Duodenal mucosa (tissue), 2 donors: ENCODE measurements around the gene PCSK6.

Experiments
- H3K27ac ChIP-seq: one replicate; pipeline ENCODE4 v1.7.0; 2013; ENCODE audit warnings: low read depth, low read length
- H3K27me3 ChIP-seq, 2 donors: one replicate each; pipeline ENCODE4 v1.7.0; 2013; ENCODE audit warnings: low read length in 2 of 2, control low read depth in 1 of 2; ENCODE audit not compliant: insufficient read depth in 2 of 2, control insufficient read depth in 1 of 2
- H3K36me3 ChIP-seq, 2 donors: one replicate each; pipeline ENCODE4 v1.7.0; 2013; ENCODE audit warnings: low read length in 2 of 2, control low read depth in 1 of 2; ENCODE audit not compliant: insufficient read depth in 2 of 2, control insufficient read depth in 1 of 2
- H3K4me1 ChIP-seq, 2 donors: one replicate each; pipeline ENCODE4 v1.7.0; 2013; ENCODE audit warnings: low read length in 2 of 2, control low read depth in 1 of 2; ENCODE audit not compliant: insufficient read depth in 2 of 2, control insufficient read depth in 1 of 2
- H3K4me3 ChIP-seq, 2 donors: one replicate each; pipeline ENCODE4 v1.7.0; 2013; ENCODE audit warnings: low read length in 2 of 2, low read depth in 1 of 2
- H3K9ac ChIP-seq, 2 donors: one replicate each; pipeline ENCODE4 v1.7.0; 2013; ENCODE audit warnings: low read length in 2 of 2, low read depth in 1 of 2
- H3K9me3 ChIP-seq, 2 donors: one replicate each; pipeline ENCODE4 v1.7.0; 2013; ENCODE audit warnings: low read length in 2 of 2, control low read depth in 1 of 2; ENCODE audit not compliant: control insufficient read depth in 1 of 2

Gene PCSK6

GRCh38 chr15:101391431-101391830, 98.1 kb downstream of the PCSK6 start:
- no peak overlapping the region for H3K27ac ChIP-seq
- no peaks in the 10 kb centered on the region for H3K9me3 ChIP-seq
- no peaks in the 10 kb centered on the region for H3K27me3 ChIP-seq
- no peak overlapping the region for H3K9ac ChIP-seq
- H3K4me1 ChIP-seq: no peaks in the 10 kb centered on the region
- H3K4me3 ChIP-seq: no peak overlapping the region
- H3K36me3 ChIP-seq: no peaks in the 10 kb centered on the region

- no peaks in the 10 kb centered on the region for H3K27me3 ChIP-seq
- H3K27ac ChIP-seq: no peak overlapping the region
- H3K36me3 ChIP-seq: no peaks in the 10 kb centered on the region
- H3K4me3 ChIP-seq: no peak overlapping the region
- H3K9me3 ChIP-seq: no peaks in the 10 kb centered on the region
- no peak overlapping the region for H3K9ac ChIP-seq
- H3K4me1 ChIP-seq: no peaks in the 10 kb centered on the region
Measured at GRCh38 chr15:101390462-101390861, 99.0 kb downstream of the PCSK6 start.

- no peaks in the 10 kb centered on the region for H3K4me1 ChIP-seq
- no peaks in the 10 kb centered on the region for H3K9me3 ChIP-seq
- H3K4me3 ChIP-seq: no peak overlapping the region
- no peaks in the 10 kb centered on the region for H3K27me3 ChIP-seq
- H3K9ac ChIP-seq: no peak overlapping the region
- no peak overlapping the region for H3K27ac ChIP-seq
- H3K36me3 ChIP-seq: no peaks in the 10 kb centered on the region
Measured at GRCh38 chr15:101390060-101390459, 99.4 kb downstream of the PCSK6 start.

- no peaks in the 10 kb centered on the region for H3K9me3 ChIP-seq
- H3K27me3 ChIP-seq: no peaks in the 10 kb centered on the region
- no peak overlapping the region for H3K27ac ChIP-seq
- H3K9ac ChIP-seq: no peak overlapping the region
- H3K36me3 ChIP-seq: no peaks in the 10 kb centered on the region
- no peaks in the 10 kb centered on the region for H3K4me1 ChIP-seq
- H3K4me3 ChIP-seq: no peak overlapping the region
Measured at GRCh38 chr15:101389362-101389761, 100.1 kb downstream of the PCSK6 start.

GRCh38 chr15:101388046-101388445, 101.5 kb downstream of the PCSK6 start:
- Histone ChIP-seq H3K36me3 (no peaks in the 10 kb centered on the region), H3K9me3 (no peaks in the 10 kb centered on the region), H3K4me1 (no peaks in the 10 kb centered on the region), H3K27me3 (no peaks in the 10 kb centered on the region), H3K4me3 (no peak overlapping the region), H3K9ac (no peak overlapping the region), H3K27ac (no peak overlapping the region)

GRCh38 chr15:101387574-101387973, 101.9 kb downstream of the PCSK6 start:
- Histone ChIP-seq H3K4me1 (no peaks in the 10 kb centered on the region), H3K27ac (no peak overlapping the region), H3K4me3 (no peak overlapping the region), H3K27me3 (no peaks in the 10 kb centered on the region), H3K36me3 (no peaks in the 10 kb centered on the region), H3K9me3 (no peaks in the 10 kb centered on the region), H3K9ac (no peak overlapping the region)

GRCh38 chr15:101386967-101387366, 102.5 kb downstream of the PCSK6 start:
- no peak overlapping the region for H3K27ac ChIP-seq
- H3K4me3 ChIP-seq: no peak overlapping the region
- no peaks in the 10 kb centered on the region for H3K9me3 ChIP-seq
- H3K27me3 ChIP-seq: no peaks in the 10 kb centered on the region
- no peaks in the 10 kb centered on the region for H3K4me1 ChIP-seq
- no peak overlapping the region for H3K9ac ChIP-seq
- no peaks in the 10 kb centered on the region for H3K36me3 ChIP-seq

GRCh38 chr15:101386006-101386405, 103.5 kb downstream of the PCSK6 start:
- H3K4me1 ChIP-seq: no peaks in the 10 kb centered on the region
- no peak overlapping the region for H3K4me3 ChIP-seq
- H3K9me3 ChIP-seq: no peaks in the 10 kb centered on the region
- no peak overlapping the region for H3K9ac ChIP-seq
- H3K27ac ChIP-seq: no peak overlapping the region
- H3K36me3 ChIP-seq: no peaks in the 10 kb centered on the region
- no peaks in the 10 kb centered on the region for H3K27me3 ChIP-seq

- H3K4me1 ChIP-seq: no peaks in the 10 kb centered on the region
- no peaks in the 10 kb centered on the region for H3K27me3 ChIP-seq
- peaks cover 0 to 2% of the 10 kb centered on the region in 2 donors for H3K36me3 ChIP-seq
- H3K9ac ChIP-seq: no peak overlapping the region
- H3K9me3 ChIP-seq: no peaks in the 10 kb centered on the region
- no peak overlapping the region for H3K27ac ChIP-seq
- no peak overlapping the region for H3K4me3 ChIP-seq
Measured at GRCh38 chr15:101384276-101384675, 105.2 kb downstream of the PCSK6 start.

GRCh38 chr15:101382544-101382943, 107.0 kb downstream of the PCSK6 start:
- H3K27ac ChIP-seq: no peak overlapping the region
- H3K4me3 ChIP-seq: no peak overlapping the region
- peaks cover 0 to 2% of the 10 kb centered on the region in 2 donors for H3K36me3 ChIP-seq
- no peaks in the 10 kb centered on the region for H3K4me1 ChIP-seq
- no peaks in the 10 kb centered on the region for H3K9me3 ChIP-seq
- no peak overlapping the region for H3K9ac ChIP-seq
- H3K27me3 ChIP-seq: no peaks in the 10 kb centered on the region

- no peaks in the 10 kb centered on the region for H3K4me1 ChIP-seq
- H3K9ac ChIP-seq: no peak overlapping the region
- H3K27ac ChIP-seq: no peak overlapping the region
Measured at GRCh38 chr15:101381671-101382212, 107.8 kb downstream of the PCSK6 start.

More at GRCh38 chr15:101381671-101382212, 107.8 kb downstream of the PCSK6 start:
- H3K4me3 ChIP-seq: no peak overlapping the region
- peaks cover 0 to 2% of the 10 kb centered on the region in 2 donors for H3K36me3 ChIP-seq
- no peaks in the 10 kb centered on the region for H3K9me3 ChIP-seq
- H3K27me3 ChIP-seq: no peaks in the 10 kb centered on the region
